Inflammatory macrophage treated with lipopolysaccharide for 4 hours (primary cell): Measurements from ENCODE around the gene RPS6KA2.
A peak's percentile ranks its signal among the peaks of the same experiment; 100 is the strongest.

Source experiments
- DNase-seq: peaks from one replicate; pipeline ENCODE4 v3.0.0-alpha.2; 2020

Gene RPS6KA2

GRCh38 chr6:166497087-166497899 is 129.8 kb downstream of the RPS6KA2 start:
- DNase-seq: no peak

GRCh38 chr6:166496460-166496859 is 130.6 kb downstream of the RPS6KA2 start:
- DNase-seq: no peak

GRCh38 chr6:166495487-166496314 is 131.3 kb downstream of the RPS6KA2 start:
- DNase-seq: no peak

- DNase-seq: no peak
Observed at GRCh38 chr6:166494757-166495486, 132.1 kb downstream of the RPS6KA2 start.

- DNase-seq: no peak
Observed at GRCh38 chr6:166494101-166494441, 133.0 kb downstream of the RPS6KA2 start.

- no peak for DNase-seq
Observed at GRCh38 chr6:166493427-166494100, 133.5 kb downstream of the RPS6KA2 start.

- DNase-seq: no peak
Observed at GRCh38 chr6:166492092-166492741, 134.8 kb downstream of the RPS6KA2 start.

- no peak for DNase-seq
Observed at GRCh38 chr6:166490671-166491500, 136.2 kb downstream of the RPS6KA2 start.

GRCh38 chr6:166489301-166490155 is 137.5 kb downstream of the RPS6KA2 start:
- DNase-seq: no peak

GRCh38 chr6:166488701-166489100 is 138.3 kb downstream of the RPS6KA2 start:
- DNase-seq: no peak

- peak; percentile 76 for DNase-seq
Observed at GRCh38 chr6:166488076-166488685, 138.9 kb downstream of the RPS6KA2 start.

- no peak for DNase-seq
Observed at GRCh38 chr6:166487148-166487547, 139.9 kb downstream of the RPS6KA2 start.

GRCh38 chr6:166486536-166486880 is 140.5 kb downstream of the RPS6KA2 start:
- no peak for DNase-seq

- DNase-seq: no peak
Observed at GRCh38 chr6:166485651-166486535, 141.2 kb downstream of the RPS6KA2 start.

- no peak for DNase-seq
Observed at GRCh38 chr6:166484863-166485262, 142.2 kb downstream of the RPS6KA2 start.

- DNase-seq: no peak
Observed at GRCh38 chr6:166483573-166484250, 143.3 kb downstream of the RPS6KA2 start.

GRCh38 chr6:166483026-166483425 is 144.0 kb downstream of the RPS6KA2 start:
- no peak for DNase-seq
